ENCODE data around the gene CRABP1.
A peak's percentile ranks its signal among the peaks of the same experiment; 100 is the strongest.

CRABP1 gene

GRCh38 chr15:78340231-78341056, at the start of gene CRABP1:
Gene CRABP1, plus strand, starts transcription at chr15:78340353. Its CDS starts 76 bp downstream, at chr15:78340429.
- DNase-seq = no peak

GRCh38 chr15:78291052-78291451, 49.1 kb upstream of the CRABP1 start:
- no peak for DNase-seq

GRCh38 chr15:78291698-78292097, 48.5 kb upstream of the CRABP1 start:
- DNase-seq = no peak

- no peak for DNase-seq
These were observed 47.9 kb upstream of the CRABP1 start for GRCh38 chr15:78292219-78292618.

GRCh38 chr15:78299101-78299930, 40.8 kb upstream of the CRABP1 start, which contains the start of gene SKIC8:
Gene SKIC8, minus strand, starts transcription at chr15:78299609. Its CDS starts 3,923 bp downstream, at chr15:78295686.
- DNase-seq = peak; percentile 83

- no peak for DNase-seq
These were observed 38.8 kb upstream of the CRABP1 start for GRCh38 chr15:78301326-78301725.

GRCh38 chr15:78301828-78302227, 38.3 kb upstream of the CRABP1 start:
- DNase-seq = no peak

GRCh38 chr15:78302579-78303312, 37.4 kb upstream of the CRABP1 start:
- no peak for DNase-seq

GRCh38 chr15:78304216-78305066, 35.7 kb upstream of the CRABP1 start:
- no peak for DNase-seq

- DNase-seq = no peak
These were observed 33.9 kb upstream of the CRABP1 start for GRCh38 chr15:78306176-78306774.

GRCh38 chr15:78307976-78308375, 32.2 kb upstream of the CRABP1 start:
- DNase-seq = no peak

GRCh38 chr15:78308422-78309032, 31.6 kb upstream of the CRABP1 start:
- DNase-seq = no peak

GRCh38 chr15:78311292-78311691, 28.9 kb upstream of the CRABP1 start:
- no peak for DNase-seq

GRCh38 chr15:78312536-78312935, 27.6 kb upstream of the CRABP1 start:
- no peak for DNase-seq

- no peak for DNase-seq
These were observed 27.2 kb upstream of the CRABP1 start for GRCh38 chr15:78312957-78313356.

- no peak for DNase-seq
These were observed 26.8 kb upstream of the CRABP1 start for GRCh38 chr15:78313383-78313782.

- DNase-seq = no peak
These were observed 26.0 kb upstream of the CRABP1 start for GRCh38 chr15:78314181-78314581.

GRCh38 chr15:78315686-78316282, 24.4 kb upstream of the CRABP1 start:
- no peak for DNase-seq

GRCh38 chr15:78316283-78317083, 23.7 kb upstream of the CRABP1 start:
- DNase-seq = no peak

Data from DMS 273 treated with DMSO at 0.1 percent for 48 hours (cell line).